HAP-1 (cell line): Measurements from ENCODE around the gene KRTAP11-1.

ENCODE experiments used
- DNase-seq, 2 experiments: peaks; one replicate each; pipeline ENCODE4 v3.0.0-alpha.2; 2016 to 2020; ENCODE audit warnings: low spot score in 2 of 2
- H3K27me3 ChIP-seq: fragments of 250-450 bp; sonication (Bioruptor Pico); 2 replicates; pipeline ENCODE4 v1.5.1; 2020; ENCODE audit warnings: low read depth, mild to moderate bottlenecking, moderate library complexity
- H3K36me3 ChIP-seq: fragments of 250-450 bp; sonication (Bioruptor Pico); replicated peaks from 2 replicates; pipeline ENCODE4 v1.5.1; 2020; ENCODE audit warnings: mild to moderate bottlenecking
- H3K4me1 ChIP-seq: fragments of 250-450 bp; sonication (Bioruptor Pico); 2 replicates; pipeline ENCODE4 v1.5.1; 2020; ENCODE audit warnings: mild to moderate bottlenecking
- H3K4me3 ChIP-seq: fragments of 250-450 bp; sonication (Bioruptor Pico); 2 replicates; pipeline ENCODE4 v1.5.1; 2020; ENCODE audit warnings: mild to moderate bottlenecking, moderate library complexity
- H3K9me3 ChIP-seq: fragments of 250-450 bp; sonication (Bioruptor Pico); 2 replicates; pipeline ENCODE4 v1.5.1; 2020; ENCODE audit warnings: mild to moderate bottlenecking, moderate library complexity
- in situ Hi-C: fragments of 300-500 bp; cut with MboI; formaldehyde crosslinking; loops from 3 replicates; pipeline ENCODE4 v1.14.3; 2020; ENCODE audit warnings: low sequenced_read_pairs, inconsistent platforms, mixed read lengths

The KRTAP11-1 gene, protein sequence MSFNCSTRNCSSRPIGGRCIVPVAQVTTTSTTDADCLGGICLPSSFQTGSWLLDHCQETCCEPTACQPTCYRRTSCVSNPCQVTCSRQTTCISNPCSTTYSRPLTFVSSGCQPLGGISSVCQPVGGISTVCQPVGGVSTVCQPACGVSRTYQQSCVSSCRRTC

DNA sequence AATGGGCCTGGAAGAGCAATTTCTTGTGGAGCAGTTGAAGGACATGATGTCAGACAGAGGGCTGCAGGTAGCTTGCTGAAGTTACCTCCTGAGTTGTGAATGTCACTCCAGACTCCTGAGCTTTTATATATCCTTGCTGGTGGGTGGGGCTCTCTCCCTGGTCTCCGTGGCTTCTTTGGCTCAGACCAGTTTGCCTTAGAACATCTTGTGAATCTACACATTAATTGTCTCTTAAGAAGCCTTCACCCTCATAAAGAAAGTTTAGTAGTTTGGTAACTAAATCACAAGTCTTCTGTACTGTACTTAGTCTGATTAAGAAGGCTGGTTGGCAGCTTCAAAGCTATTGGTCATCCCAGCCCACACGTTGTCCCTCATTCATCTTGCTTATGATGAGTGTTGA, at the start of gene KRTAP11-1:
KRTAP11-1 (minus strand) TSS at position 101 of the 400 bp plus-strand sequence; CDS start at position 45, 56 bp downstream.
- in situ Hi-C loops = no loop called here
- Histone ChIP-seq H3K27me3 (no peaks in the 10 kb centered on the region), H3K36me3 (no peaks in the 10 kb centered on the region), H3K4me1 (no peaks in the 10 kb centered on the region), H3K4me3 (no peak within 1 kb of the TSS), H3K9me3 (no peaks in the 10 kb centered on the region; the same call in 1 of the 2 replicates)
- no peak for DNase-seq

DNA sequence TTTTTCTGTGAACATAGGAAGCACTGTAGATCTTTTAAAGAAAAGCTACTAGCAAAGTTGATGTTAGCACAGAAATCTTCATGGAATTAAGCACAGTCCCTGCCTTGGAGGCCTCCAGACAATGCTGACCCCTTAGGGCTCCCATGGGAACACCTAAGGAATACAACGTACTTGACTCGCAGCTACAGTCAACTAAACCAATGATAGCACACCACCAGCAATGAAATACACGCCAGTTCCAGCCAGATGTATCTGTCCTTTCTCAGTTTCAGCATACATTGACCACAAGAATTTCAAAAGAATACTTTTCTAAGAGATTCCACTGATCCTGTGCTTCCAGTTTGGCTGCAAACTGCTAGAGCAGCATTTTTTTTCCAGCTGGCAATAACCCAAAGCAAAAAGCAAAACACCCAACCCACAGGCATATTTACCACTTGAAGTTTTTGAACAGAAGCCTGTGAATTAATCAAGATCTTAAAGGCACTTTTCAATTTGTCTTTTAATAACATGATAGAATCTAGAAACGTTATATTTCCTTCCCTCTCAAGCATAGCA, 42.8 kb upstream of the KRTAP11-1 start:
- in situ Hi-C loops = no loop called here
- no peak for DNase-seq
- H3K9me3 ChIP-seq = peaks cover 3% of the 10 kb centered on the region

DNA sequence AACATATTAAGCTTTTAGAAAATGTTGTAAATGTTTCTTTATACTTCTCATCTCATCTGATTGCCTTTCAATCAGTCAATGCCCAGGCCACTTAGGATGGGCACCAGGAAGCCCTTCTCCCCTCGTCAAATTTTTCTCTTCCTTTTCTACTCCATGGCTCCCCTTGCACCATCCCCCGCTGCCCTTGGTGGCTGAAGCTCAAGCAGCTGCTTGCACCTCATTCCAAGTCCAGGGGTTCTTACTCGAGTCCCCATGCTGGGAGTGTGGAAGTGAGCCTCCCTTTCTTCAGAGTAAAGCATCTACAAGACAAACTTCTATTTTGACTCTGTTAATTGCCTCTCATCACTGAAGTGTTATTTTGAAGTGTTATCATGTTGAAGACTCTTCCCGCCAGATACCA, 39.7 kb upstream of the KRTAP11-1 start:
- DNase-seq = no peak
- Histone ChIP-seq H3K4me3 (no peak overlapping the region), H3K9me3 (no peaks in the 10 kb centered on the region; the same call in none of the 2 replicates), H3K27me3 (no peaks in the 10 kb centered on the region), H3K36me3 (no peaks in the 10 kb centered on the region), H3K4me1 (no peaks in the 10 kb centered on the region)
- in situ Hi-C loops = no loop called here

More for the DNA sequence above, 42.8 kb upstream of the KRTAP11-1 start:
- no peaks in the 10 kb centered on the region for H3K36me3 ChIP-seq
- H3K27me3 ChIP-seq = no peaks in the 10 kb centered on the region
- no peak overlapping the region for H3K4me3 ChIP-seq
- no peaks in the 10 kb centered on the region for H3K4me1 ChIP-seq

DNA sequence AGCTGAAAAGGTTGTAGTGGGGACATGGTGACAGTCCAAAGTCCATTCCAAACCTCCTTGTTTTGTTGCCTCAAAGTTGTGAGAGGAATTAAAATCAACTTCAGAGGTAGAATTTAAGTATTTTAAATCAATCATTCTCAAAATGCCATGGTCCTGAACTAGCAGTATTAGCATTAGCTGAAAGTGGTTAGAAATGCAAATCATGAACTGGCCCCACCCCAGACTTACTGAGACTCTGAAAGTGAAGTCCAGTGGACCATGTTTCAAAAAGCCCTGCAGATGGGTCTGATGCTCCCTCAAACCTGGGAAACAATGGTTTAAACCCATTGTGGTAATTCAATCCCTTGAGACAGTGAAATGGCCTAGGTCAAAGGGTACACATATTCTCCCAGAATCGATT, 36.2 kb upstream of the KRTAP11-1 start:
- in situ Hi-C loops = no loop called here
- no peak for DNase-seq
- Histone ChIP-seq H3K9me3 (no peaks in the 10 kb centered on the region; the same call in 1 of the 2 replicates), H3K27me3 (no peaks in the 10 kb centered on the region), H3K4me1 (no peaks in the 10 kb centered on the region), H3K4me3 (no peak overlapping the region), H3K36me3 (no peaks in the 10 kb centered on the region)

DNA sequence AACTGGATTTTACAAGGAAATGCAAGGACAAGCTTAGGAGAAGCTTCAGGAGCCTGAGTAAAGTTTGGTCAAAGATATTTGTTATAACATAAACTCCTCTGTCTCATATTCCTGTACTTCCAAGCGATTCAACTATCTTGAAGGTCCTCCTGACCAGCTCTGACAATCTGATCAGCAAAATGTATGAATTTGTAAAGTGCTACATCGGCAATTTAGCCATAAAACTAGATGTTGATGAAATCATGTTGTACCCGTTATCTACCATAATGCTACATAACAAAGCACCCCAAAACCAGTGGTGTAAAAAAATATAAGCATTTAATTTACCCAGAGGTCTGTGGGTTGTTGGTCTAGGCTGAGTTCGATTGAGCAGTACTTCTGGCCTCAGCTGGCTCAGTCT, 19.5 kb upstream of the KRTAP11-1 start:
- Histone ChIP-seq H3K9me3 (no peaks in the 10 kb centered on the region; the same call in none of the 2 replicates), H3K4me3 (no peak overlapping the region), H3K4me1 (no peaks in the 10 kb centered on the region), H3K36me3 (no peaks in the 10 kb centered on the region), H3K27me3 (no peaks in the 10 kb centered on the region)
- in situ Hi-C loops = no loop called here
- no peak for DNase-seq

DNA sequence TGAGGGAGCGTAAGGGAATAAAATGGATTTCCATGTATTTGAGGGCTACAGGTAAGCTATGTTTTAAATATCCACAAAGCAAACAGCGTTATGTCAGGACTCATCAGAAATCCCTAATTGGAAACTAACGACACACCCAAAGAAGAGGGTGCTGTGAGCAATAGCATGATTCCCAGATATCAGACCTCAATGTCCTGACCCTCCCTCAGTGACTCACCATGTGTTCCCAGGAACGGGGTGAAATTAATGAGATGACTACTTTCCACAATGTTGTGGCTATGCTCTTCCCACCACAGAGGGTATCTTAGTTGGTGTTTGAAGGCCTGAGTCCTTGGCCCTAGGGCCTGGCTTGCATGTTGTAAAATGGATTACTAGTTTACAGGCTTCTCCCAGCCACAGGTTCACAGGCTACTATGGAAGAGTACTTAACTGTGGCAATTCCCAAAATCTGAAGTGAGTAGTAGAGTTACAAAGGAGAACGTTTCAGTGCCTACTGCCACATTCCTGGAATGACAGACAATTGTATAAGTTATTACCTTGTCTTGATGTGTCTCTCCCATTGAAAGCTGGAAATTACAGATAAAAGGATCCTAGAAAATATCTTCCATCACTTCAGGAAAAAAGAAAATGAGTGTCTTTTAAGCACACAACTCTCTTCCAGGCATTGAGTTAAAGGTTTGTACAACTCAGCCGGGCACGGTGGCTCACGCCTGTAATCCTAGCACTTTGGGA, 1.7 kb upstream of the KRTAP11-1 start:
- H3K4me3 ChIP-seq = no peak overlapping the region
- H3K4me1 ChIP-seq = no peaks in the 10 kb centered on the region
- no peaks in the 10 kb centered on the region; the same call in 1 of the 2 replicates for H3K9me3 ChIP-seq
- no peaks in the 10 kb centered on the region for H3K36me3 ChIP-seq
- DNase-seq = no peak
- in situ Hi-C loops = no loop called here
- H3K27me3 ChIP-seq = no peaks in the 10 kb centered on the region

DNA sequence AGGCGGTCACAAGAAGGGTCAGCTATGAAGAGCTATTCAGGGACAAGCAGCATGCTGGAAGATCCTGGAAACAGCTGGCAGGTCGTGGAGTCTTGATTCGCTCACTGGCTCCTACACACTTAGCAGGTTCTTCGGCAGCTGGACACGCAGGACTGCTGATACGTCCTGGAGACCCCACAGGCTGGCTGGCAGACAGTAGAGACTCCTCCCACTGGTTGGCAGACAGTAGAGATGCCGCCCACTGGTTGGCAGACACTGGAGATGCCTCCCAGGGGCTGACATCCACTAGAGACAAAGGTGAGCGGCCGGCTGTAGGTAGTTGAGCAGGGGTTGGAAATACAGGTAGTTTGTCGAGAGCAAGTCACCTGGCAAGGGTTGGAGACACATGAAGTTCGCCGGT, 466 bp downstream of the KRTAP11-1 start:
- H3K9me3 ChIP-seq = no peaks in the 10 kb centered on the region; the same call in 1 of the 2 replicates
- no peaks in the 10 kb centered on the region for H3K27me3 ChIP-seq
- in situ Hi-C loops = no loop called here
- no peak overlapping the region for H3K4me3 ChIP-seq
- no peaks in the 10 kb centered on the region for H3K4me1 ChIP-seq
- H3K36me3 ChIP-seq = no peaks in the 10 kb centered on the region
- DNase-seq = no peak

DNA sequence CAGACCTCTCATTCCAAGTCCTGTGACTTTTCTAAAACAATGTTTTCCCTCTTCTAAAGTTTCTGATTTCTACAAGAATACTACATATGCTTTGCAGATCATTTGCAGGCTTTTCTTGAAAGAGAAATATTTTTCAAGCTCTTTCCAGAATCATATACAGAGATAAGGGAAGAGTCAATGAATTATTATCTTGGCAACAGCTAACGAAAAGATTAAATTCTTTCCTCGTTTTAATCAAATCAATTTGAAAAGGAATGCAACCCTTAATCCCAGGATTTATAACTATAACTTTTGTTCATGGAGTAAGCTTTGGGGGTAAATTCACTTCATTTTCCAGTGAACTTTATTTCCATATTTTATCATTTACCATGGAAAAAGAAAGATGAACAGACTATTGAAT, 6.9 kb downstream of the KRTAP11-1 start:
- no peaks in the 10 kb centered on the region for H3K36me3 ChIP-seq
- DNase-seq = no peak
- H3K4me3 ChIP-seq = no peak overlapping the region
- no peaks in the 10 kb centered on the region for H3K9me3 ChIP-seq
- H3K27me3 ChIP-seq = no peaks in the 10 kb centered on the region
- no peaks in the 10 kb centered on the region for H3K4me1 ChIP-seq
- in situ Hi-C loops = no loop called here

DNA sequence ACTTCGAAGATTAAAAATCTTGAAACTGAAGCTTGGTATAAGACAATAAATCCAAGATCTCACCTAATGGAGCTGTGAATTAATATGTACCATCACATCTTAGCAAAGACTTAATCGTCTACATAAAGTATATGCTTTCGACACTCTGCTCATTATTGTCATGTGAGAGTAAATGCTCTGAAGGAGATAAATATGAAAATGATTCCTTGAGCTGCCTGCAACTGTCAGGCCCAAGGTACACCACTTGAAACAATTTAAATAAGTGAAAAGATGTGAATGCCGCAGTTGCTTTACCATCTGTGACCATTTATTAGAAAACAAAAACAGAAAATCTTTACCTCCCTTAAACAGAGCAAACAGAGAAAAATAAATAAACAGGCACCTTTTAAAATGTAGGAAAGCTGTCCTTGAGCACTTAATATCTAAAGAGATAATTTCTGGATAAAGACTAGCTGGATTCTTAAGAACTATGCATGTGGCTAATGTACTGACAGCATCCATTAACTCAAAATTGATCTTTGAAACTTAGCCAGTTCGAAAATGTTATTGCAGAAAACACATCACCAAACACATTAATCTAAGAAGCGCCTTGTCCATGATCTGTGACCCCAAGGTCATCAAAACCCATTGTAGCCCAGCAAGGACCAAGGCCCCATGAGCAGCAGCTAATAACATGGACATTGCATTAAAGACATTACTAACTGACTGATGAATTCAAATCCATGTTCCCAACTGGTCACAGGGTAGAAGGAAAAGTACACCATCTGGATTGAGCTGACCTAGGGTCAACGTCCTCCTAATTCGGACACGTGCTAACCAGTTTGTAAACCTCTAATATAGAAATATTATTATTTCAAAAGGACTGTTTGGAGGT, 33.5 kb downstream of the KRTAP11-1 start:
- in situ Hi-C loops = no loop called here
- Histone ChIP-seq H3K9me3 (peaks cover 5% of the 10 kb centered on the region; the same call in 1 of the 2 replicates), H3K4me1 (no peaks in the 10 kb centered on the region), H3K27me3 (no peaks in the 10 kb centered on the region), H3K36me3 (no peaks in the 10 kb centered on the region), H3K4me3 (no peak overlapping the region)
- DNase-seq = no peak

DNA sequence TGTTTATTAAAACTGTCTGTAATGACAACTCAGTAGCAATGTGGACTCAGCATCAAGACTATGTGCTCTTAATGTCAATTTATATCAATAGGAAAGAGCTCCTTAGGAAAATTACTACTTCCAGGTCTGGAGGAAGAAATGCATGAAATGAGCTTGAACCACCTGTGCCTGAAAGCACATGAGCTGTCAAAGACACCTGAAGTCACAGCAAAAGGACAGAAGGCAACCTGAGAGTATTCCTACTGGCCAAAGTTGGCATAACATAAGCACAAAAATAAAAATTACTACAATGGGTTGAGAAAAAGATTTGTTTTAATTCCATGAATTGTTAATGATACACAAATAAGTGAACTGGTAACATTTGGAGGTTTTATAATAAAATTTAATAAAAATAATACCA, 38.4 kb downstream of the KRTAP11-1 start:
- H3K27me3 ChIP-seq = no peaks in the 10 kb centered on the region
- DNase-seq = no peak
- H3K36me3 ChIP-seq = no peaks in the 10 kb centered on the region
- no peaks in the 10 kb centered on the region for H3K4me1 ChIP-seq
- in situ Hi-C loops = no loop called here
- no peak overlapping the region for H3K4me3 ChIP-seq
- 0 out of 2 replicates have a peak, but pooled peaks cover 2% of the 10 kb centered on the region for H3K9me3 ChIP-seq

DNA sequence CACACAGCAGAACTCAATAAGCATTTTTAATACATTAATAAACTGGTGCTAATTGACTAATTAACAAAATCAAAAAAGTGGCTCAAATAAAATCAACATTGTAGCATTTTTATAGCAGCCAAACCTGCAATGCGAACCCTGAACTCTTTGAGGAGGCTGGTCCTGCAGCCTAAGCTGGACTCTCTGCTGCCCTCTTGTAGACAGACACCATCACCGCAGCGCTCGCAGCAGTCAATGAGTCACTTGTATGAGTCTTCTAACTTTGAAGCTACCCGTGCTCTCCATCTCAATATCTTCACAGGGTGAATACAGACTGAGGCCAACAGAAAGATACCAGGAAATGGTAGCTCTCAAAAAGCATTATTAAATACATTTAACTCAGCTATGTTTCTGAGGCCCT, 42.1 kb downstream of the KRTAP11-1 start:
- peak in 1 of 2 experiments; percentile 6 for DNase-seq
- Histone ChIP-seq H3K36me3 (no peaks in the 10 kb centered on the region), H3K9me3 (no peaks in the 10 kb centered on the region), H3K4me1 (no peaks in the 10 kb centered on the region), H3K27me3 (no peaks in the 10 kb centered on the region), H3K4me3 (no peak overlapping the region)
- in situ Hi-C loops = no loop called here

DNA sequence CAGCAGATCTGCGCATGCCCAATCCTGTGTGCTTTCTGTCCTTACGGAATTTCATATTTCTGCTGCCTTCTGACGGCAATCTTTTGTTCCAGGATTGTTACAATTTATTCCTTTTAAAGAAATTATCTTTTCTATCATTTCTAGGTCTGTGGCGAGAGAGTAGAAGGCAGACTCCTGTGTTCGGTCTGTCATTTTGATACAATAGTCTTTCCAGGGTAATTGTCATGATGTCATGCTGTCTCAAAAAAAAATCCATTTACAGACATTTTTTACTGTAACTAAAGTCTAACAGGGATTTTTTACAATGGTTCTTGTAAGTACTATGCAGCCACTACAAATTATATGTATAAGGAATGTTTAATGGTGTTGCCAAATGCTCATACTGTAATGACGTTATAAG, 42.8 kb downstream of the KRTAP11-1 start:
- Histone ChIP-seq H3K9me3 (no peaks in the 10 kb centered on the region), H3K4me3 (no peak overlapping the region), H3K36me3 (no peaks in the 10 kb centered on the region), H3K4me1 (no peaks in the 10 kb centered on the region), H3K27me3 (no peaks in the 10 kb centered on the region)
- in situ Hi-C loops = no loop called here
- no peak for DNase-seq

DNA sequence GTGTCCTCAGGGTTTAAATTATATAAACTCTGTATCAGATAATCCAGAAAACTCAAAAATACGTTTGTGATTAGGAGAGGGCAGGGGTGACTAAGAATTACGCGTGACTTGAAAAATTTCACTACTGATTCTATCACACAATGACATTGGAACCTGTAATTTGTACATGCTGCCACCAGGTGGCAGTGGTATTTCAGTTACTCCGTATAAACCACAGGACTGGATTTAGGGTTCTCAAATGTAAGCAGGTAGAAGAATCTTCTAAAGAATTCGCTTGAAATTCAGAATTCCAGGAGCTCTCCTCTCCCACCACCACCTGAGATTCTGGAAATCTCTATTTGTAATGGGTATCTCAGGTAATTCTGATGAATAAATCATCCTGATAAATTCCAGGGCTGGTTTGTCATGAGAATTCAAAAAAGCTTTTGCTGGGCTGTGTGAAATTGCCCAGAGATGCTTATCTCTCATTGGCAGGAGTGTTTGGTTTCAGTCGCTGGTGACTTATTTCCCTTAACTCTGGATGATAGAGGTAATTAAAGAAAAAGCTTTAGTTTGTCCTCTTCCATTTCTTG, 50.1 kb downstream of the KRTAP11-1 start:
- no peaks in the 10 kb centered on the region for H3K4me1 ChIP-seq
- no peaks in the 10 kb centered on the region for H3K36me3 ChIP-seq
- H3K4me3 ChIP-seq = no peak overlapping the region
- no peaks in the 10 kb centered on the region for H3K27me3 ChIP-seq
- in situ Hi-C loops = no loop called here
- no peaks in the 10 kb centered on the region for H3K9me3 ChIP-seq
- peak in 1 of 2 experiments; percentile 13 for DNase-seq
